HCT116 (cell line): ENCODE data around the gene PNPLA6.

Experiments used
- CTCF ChIP-seq, 3 experiments: fragments of 200-600 bp in 1 of 3; sonication (generic) in 1 of 3; IDR thresholded peaks in 2 of 3; conservative IDR thresholded peaks in 1 of 3; 2 replicates each; pipeline ENCODE4 v1.5.1; 2012 to 2017; ENCODE audit warnings: low read depth in 2 of 3, low read length in 2 of 3, antibody characterized with exemption in 1 of 3, borderline replicate concordance in 1 of 3, control low read depth in 1 of 3, mild to moderate bottlenecking in 1 of 3, mixed read lengths in 1 of 3, mixed run types in 1 of 3, moderate library complexity in 1 of 3; ENCODE audit not compliant: insufficient read depth in 1 of 3
- REST ChIP-seq: IDR thresholded peaks from 2 replicates; pipeline ENCODE4 v1.6.1; 2012; ENCODE audit warnings: low read depth

GRCh38 chr19:7519361-7520130 is 16.0 kb upstream of the PNPLA6 start:
- TF ChIP-seq CTCF (IDR thresholded peaks at IDR 0.05 in 2 of 3, conservative IDR thresholded peaks at IDR 0.05 in 1 of 3; ENCODE audit: borderline replicate concordance in 1 of 3, insufficient read depth in 1 of 3, low read depth in 2 of 3, low read length in 2 of 3) = no peak
- TF ChIP-seq REST = no peak
